ENCODE data around the gene ATG2A.

DNA sequence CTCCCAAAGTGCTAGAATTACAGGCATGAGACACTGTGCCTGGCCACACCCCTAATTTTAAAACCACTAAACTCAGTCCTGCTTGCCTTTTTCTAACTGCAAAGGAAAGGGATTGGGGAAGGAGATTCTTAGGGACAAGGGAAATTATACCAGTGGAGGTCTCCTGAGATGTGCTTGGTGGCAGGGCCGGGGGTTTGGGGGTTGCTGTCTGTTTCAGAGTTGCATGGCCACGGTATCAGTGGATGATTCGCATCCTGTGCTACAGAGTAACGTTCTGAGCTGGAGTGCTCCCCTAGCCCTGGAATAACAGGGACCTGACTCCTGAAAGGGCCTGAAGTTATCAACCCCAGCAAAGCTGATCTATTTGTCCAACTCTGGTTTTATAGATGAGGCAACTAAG lies 19.5 kb upstream of the ATG2A start:
- TF ChIP-seq, protein P1, sequence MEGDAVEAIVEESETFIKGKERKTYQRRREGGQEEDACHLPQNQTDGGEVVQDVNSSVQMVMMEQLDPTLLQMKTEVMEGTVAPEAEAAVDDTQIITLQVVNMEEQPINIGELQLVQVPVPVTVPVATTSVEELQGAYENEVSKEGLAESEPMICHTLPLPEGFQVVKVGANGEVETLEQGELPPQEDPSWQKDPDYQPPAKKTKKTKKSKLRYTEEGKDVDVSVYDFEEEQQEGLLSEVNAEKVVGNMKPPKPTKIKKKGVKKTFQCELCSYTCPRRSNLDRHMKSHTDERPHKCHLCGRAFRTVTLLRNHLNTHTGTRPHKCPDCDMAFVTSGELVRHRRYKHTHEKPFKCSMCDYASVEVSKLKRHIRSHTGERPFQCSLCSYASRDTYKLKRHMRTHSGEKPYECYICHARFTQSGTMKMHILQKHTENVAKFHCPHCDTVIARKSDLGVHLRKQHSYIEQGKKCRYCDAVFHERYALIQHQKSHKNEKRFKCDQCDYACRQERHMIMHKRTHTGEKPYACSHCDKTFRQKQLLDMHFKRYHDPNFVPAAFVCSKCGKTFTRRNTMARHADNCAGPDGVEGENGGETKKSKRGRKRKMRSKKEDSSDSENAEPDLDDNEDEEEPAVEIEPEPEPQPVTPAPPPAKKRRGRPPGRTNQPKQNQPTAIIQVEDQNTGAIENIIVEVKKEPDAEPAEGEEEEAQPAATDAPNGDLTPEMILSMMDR (IDR thresholded peaks at IDR 0.05; ENCODE audit: low read depth, low read length, poor library complexity, severe bottlenecking) = no peak
- no peak for TF ChIP-seq EZH2phosphoT487 (IDR thresholded peaks at IDR 0.05; ENCODE audit: borderline replicate concordance, low read length)

All from DOHH2 (cell line).